ENCODE results near the gene POC1A.
"Not testable (repeated sequence)": the region's sequence is repeated elsewhere in the genome, so short reads cannot be mapped to it uniquely, and the experiment has no call there.

Gene POC1A

DNA sequence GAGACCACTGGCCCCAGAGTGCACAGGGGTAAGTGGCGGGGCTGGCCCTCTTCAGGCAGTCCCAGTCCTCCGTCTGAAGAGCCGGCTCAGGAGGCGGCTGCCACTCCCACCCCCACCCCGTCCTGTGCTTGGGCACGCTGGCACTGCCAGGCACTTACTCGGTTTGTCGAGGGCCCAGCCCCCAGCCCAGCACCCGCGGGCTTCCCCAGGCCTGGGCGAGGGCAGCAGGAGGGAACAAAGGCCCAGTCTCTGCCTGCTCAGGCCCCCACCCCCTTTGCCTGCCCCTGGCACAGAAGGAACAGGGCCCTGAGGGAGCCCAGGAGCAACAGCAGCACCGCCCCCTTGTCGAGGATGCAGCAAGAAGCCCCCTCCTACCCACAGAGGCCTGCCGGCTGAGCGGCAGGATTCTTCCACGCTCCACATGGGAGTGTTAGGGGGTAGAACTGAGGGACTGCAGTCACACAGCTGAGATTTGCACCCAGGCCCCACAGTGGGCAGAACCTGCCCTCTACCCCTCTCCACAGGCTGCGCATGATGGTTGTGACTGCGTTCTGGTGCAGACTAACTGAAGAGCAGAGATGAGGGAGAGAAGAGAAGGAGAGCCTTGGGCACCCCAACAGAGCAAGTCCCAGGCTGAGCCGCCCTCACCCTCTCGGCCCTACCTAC is 106.8 kb downstream of the POC1A start:
- DNase-seq, result peak; percentile 84 to 98 (median 94)
- intact Hi-C loops (cut with DNase I), result no loop called here

GRCh38 chr3:52046902-52047239 is 107.4 kb downstream of the POC1A start:
- DNase-seq, result peak in 4 of 42 donors; percentile 34 to 55 (median 40)
- intact Hi-C loops (cut with DNase I), result no loop called here

DNA sequence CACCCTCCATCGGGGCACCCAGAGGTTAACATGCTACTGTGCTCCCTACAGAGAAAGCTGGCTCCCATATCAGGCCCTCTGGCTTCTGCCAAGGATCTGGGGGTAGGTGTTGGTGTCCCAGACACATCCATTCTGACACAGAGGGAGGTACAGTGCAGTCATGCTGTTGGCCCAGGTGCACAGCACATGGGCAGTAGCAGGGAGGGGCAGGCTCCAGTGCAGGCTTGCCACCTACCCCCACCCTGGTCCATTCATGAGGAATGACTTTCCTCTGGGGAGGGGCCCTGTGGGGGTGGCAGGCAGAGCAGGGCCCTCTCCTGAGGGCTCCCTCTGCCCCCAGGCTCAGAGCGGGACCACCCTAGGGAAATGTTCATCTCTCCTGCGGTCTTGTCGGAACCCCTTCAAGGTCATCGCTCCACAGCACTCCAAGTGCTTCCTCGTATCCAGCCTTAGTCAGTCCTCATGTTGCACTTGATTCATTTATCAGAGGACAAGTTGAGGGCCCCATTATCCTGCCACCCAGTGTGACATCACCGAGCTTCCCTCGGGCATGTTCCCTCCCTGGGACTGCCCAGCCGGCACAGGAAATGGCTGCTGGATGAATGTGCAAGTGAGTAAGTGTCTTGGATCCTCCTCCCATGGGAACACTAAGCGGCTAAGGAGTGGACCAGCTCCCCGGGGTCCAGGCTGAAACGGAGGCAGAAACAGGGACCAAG is 107.9 kb downstream of the POC1A start:
- DNase-seq, result peak in 33 of 42 donors; percentile 7 to 85 (median 69)
- intact Hi-C loops (cut with DNase I), result no loop called here

DNA sequence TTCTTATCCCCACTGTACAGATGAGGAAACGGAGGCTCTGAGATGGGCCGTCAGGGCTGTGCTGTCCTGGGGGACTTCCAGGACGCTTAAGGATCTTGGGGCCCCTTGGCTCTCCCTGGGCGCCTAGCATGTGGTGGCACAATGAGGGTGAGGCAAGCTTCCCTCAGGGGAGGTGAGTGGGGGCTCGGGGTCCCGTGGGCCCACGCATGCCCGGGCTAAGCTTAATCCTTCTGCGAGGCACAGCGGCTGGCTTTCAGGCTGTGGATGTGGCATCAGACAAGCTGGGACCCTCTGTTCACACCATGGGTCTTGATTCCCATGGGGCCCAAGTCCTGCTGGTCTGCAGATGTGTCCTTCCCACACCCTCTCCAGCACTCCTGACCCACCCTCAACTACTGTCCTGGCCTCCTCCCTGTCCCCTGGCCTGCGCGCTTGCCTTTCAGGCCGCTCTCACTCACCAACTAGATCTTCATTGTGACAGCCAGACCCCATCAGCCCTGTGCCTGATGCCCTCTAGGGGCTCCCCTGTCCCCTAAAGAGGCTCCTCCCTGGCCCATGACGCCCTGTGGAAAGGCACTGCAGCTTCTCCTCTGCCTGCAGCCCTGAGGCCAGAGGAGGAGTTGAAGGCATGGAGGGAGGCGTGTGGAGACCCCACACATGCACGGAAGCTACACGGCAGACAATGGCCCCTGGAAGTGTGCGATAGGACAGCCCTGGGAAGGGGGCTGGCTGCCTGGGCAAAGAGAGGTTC is 109.2 kb downstream of the POC1A start:
- DNase-seq, result peak in 5 of 42 donors; percentile 32 to 68 (median 49)
- intact Hi-C loops (cut with DNase I), result no loop called here

DNA sequence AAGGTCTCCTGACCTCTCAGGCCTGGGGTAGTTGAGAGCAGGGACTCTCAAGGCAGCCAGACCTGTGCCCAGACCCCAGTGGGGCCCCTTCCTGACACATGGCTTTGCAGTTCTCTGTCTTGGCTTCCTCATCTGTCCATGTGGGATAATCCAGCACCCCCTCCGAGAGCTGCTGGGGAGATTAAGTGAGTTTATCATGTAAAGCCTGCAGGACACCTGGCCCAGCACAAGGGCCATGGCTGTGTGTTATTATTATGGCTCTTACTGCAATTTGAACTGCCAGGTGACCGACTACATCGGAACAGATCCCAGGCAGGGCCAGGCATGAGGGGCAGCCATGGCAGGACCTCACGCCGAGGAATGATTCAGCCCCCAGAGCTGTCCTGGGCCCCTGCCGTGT is 110.5 kb downstream of the POC1A start:
- intact Hi-C loops (cut with DNase I), result no loop called here
- DNase-seq, result no peak

- DNase-seq; intact Hi-C loops (cut with DNase I): not testable (repeated sequence)
Measured at GRCh38 chr3:52043039-52043438, 111.2 kb downstream of the POC1A start.

GRCh38 chr3:52041118-52041731 is 113.0 kb downstream of the POC1A start:
- peak; percentile 64 to 93 (median 82) for DNase-seq
- intact Hi-C loops (cut with DNase I), result no loop called here

GRCh38 chr3:52040600-52040999 is 113.6 kb downstream of the POC1A start:
- intact Hi-C loops (cut with DNase I), result no loop called here
- peak in 4 of 42 donors; percentile 35 to 69 (median 60) for DNase-seq

DNA sequence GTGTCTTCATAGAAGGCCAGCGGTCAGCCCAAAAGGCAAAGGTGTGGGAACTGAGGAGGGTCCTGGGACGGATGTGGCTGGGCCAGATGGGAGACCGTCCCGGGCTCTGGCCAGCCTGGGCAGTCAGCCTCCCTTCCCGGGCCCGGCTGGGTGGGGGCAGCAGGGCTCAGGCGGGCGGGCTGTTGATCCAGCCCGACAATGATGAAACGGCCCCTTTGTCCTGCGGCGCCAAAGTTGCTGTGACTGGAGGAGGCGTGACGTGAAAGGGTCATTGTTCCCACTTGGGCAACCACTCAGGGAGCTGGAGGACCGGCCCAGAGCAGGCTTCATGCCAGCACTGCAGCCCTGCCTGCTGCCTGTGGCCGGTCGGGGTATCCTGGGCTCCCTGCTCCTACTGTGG is 114.4 kb downstream of the POC1A start:
- peak; percentile 92 to 99 (median 98) for DNase-seq

DNA sequence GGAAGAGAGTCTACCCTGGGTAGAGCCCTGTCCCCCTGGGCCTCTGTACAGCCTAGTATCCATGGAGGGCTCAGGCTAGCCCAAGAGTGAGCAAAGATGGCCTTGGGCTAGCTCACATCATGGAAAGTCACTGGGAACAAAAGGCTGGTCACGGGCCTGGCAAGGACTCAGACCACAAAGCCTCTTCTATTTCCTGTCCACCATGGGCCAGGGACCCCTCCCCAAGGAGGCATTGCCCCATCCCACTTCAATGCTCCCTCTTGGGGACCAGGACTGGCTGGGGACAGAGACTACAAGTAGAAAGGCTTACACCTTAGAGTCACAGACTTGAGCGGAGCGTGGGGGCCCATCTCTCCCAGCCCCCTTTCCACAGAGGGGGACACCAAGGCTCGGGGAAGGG is 114.8 kb downstream of the POC1A start:
- intact Hi-C loops (cut with DNase I), result no loop called here
- DNase-seq, result peak in 12 of 42 donors; percentile 31 to 77 (median 60)

More for the DNA sequence above, 114.4 kb downstream of the POC1A start:
- intact Hi-C loops (cut with DNase I), result no loop called here

DNA sequence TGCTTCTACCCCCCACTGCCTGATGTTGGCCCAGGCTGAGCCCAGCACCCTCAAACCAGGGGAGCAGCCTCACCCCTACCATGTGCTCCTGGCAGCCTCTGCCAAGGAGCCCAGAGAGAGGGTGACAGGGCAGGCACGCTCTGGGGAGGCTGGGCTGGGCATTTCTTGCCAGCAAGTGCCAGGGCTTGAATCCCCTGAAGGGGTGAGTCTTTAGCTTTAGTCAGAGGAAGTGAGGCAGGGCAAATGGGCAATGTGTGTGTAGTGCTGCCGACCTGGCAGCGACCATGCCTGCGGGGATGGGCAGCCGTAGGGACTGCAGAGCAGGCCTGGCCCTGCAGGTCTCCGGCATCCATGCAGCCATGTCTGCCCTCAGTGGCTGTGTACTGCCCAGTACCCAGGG is 116.0 kb downstream of the POC1A start:
- intact Hi-C loops (cut with DNase I), result no loop called here
- no peak for DNase-seq

- intact Hi-C loops (cut with DNase I), result no loop called here
- DNase-seq, result no peak
Measured at GRCh38 chr3:52037291-52037690, 116.9 kb downstream of the POC1A start.

- DNase-seq, result no peak
- intact Hi-C loops (cut with DNase I), result no loop called here
Measured at GRCh38 chr3:52036829-52037228, 117.4 kb downstream of the POC1A start.

GRCh38 chr3:52036222-52036694 is 118.0 kb downstream of the POC1A start:
- DNase-seq, result no peak
- intact Hi-C loops (cut with DNase I), result no loop called here

DNA sequence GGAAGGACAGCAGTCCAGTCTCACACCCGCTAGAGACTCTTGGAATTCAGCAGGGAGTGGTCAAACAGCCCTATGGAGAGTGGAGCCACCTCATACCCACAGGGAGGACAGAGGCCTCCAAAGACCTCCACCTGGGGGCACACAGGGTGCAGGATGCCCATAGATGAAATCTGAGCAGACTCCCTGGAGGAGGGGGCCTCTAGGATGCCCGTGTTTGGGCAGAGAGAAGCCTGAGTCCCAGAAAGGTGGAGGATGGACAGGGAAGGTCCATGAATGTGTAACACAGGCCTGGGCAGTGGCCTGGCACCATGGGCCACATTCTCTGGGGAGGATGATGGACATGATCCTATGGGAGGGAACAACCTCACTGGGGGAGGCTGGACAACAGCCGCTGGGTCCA is 119.6 kb downstream of the POC1A start:
- no peak for DNase-seq
- intact Hi-C loops (cut with DNase I), result no loop called here

DNA sequence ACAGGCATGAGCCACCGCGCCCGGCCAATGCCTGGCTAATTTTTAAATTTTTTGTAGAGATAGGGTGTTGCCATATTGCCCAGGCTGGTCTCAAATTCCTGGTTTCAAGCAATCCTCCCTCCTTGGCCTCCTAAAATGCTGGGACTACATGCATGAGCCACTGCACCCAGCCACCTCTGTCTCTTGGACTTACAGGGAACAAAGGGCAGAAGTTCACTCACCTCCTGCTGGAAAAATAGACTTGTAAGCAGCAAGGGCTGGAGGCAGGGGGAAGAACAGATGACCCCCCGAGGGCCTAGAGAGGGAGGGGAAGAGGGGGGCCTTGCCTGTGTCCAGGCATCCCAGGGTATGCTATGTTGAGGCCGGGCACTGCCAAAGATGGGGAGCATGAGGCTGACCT is 120.0 kb downstream of the POC1A start:
- intact Hi-C loops (cut with DNase I), result no loop called here
- no peak for DNase-seq

DNA sequence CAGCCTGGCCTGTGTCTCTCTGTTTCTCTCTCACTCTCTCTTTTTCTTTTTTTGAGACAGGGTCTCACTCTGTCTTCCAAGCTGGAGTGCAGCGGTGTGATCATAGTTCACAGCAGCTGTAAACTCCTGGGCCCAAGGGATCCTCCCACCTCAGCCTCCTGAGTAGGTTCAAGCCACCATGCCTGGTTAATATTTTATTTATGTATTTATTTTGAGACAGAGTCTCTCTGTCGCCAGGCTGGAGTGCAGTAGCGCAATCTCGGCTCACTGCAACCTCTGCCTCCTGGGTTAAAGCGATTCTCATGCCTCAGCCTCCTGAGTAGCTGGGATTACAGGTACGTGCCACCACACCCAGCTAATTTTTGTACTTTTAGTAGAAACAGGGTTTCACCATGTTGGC is 120.5 kb downstream of the POC1A start:
- DNase-seq; intact Hi-C loops (cut with DNase I): not testable (repeated sequence)

DNA sequence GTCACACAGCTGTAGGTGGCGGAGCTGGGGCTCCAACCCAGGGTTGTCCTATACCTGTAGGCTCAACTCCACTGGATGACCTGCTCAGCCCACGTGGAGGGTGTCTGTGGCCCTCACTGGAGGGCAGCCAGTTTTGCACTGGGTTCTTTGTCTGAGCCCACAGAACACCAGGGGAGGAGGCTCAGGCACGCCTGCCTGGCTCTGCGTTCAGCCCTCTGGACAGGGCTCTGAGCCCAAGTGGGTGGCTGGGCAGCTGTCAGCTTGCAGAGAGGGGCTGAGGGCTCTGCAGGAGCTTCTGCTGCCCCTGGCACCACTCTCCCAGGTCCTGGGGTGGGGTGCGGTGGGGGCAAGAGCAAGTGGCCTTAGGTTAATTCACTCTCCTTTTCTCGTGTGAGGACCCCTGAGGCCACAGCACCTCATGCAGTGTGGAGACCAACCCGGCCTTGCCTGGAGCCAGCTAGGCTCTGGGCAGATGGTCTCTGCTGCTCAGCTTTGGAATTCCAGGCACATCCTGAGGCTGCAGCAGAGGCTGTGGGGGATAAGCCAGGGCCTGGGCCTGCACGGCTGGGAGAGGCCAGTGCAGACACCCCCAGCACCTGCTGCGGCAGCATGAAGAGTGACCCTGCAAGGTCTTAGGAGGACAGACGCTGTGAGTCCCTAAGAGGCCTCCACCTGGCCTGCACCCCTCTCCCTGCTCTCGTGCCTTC is 121.4 kb downstream of the POC1A start:
- intact Hi-C loops (cut with DNase I), result no loop called here
- DNase-seq, result peak in 17 of 42 donors; percentile 33 to 78 (median 64)

DNA sequence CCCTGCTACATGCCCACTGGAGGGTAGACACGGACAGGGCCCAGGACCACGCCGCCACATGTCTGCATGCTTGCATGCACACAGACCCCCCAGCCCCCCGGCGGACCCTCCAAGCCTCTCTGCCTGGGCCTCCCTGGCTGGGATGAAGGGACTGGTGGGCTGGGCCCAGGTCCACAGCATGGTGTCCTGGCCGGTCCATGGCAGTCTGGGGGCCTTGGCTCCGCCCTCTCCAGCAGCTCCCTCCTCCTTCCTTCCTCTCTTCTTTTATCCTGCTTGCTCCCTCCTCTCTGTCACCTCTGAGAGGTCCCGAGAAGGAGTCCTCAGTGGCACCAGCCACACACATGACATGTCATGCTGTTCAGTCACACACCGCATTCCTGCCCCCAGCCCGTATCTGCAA is 122.3 kb downstream of the POC1A start:
- DNase-seq, result no peak
- intact Hi-C loops (cut with DNase I), result no loop called here

Data from head of caudate nucleus (tissue), 42 donors.